H1 (cell line): Measurements from ENCODE around the gene WDR33. TPM values are rescaled to one million over a fixed set of nuclear protein-coding genes. Genes with fewer than 3 reads are reported as not detected.

Experiments used
- CTCF ChIA-PET: fragments of 300-600 bp; sonication (Branson Sonifier 250); formaldehyde crosslinking; loops from one replicate; lab custom pipeline; 2021; ENCODE audit not compliant: partially characterized antibody; lab: Charles Lee
- POLR2A ChIA-PET: fragments of 300-600 bp; sonication (Branson Sonifier 250); formaldehyde crosslinking; loops from one replicate; lab custom pipeline; 2021; ENCODE audit warnings: inconsistent platforms; ENCODE audit not compliant: partially characterized antibody; lab: Charles Lee
- DNase-seq, 2 experiments: peaks; one replicate each; pipeline versions ENCODE4 v3.0.0 to v3.0.0-alpha.2; 2010 to 2022; ENCODE audit warnings: low spot score in 2 of 2, low read depth in 1 of 2, mixed read lengths in 1 of 2
- FAIRE-seq: peaks from 2 replicates; lab custom pipeline; 2011; peaks lifted over from hg19 to GRCh38; lab: Jason Lieb, UNC
- H2AFZ ChIP-seq: 2 replicates; pipeline ENCODE4 v1.8.1; 2012; ENCODE audit warnings: low read length, inconsistent platforms
- H2AK5ac ChIP-seq: 2 replicates; pipeline ENCODE4 v1.6.1; 2013; ENCODE audit warnings: low read depth, low read length
- H2BK120ac ChIP-seq: replicated peaks from 2 replicates; pipeline ENCODE3; 2013; ENCODE audit warnings: low read depth, low read length, inconsistent platforms
- H2BK12ac ChIP-seq: 2 replicates; pipeline ENCODE4 v1.6.1; 2013; ENCODE audit warnings: low read depth, low read length
- H2BK15ac ChIP-seq: 2 replicates; pipeline ENCODE4 v1.6.1; 2013; ENCODE audit warnings: low read length
- H2BK20ac ChIP-seq: 2 replicates; pipeline ENCODE4 v1.6.1; 2013; ENCODE audit warnings: low read length
- H2BK5ac ChIP-seq: 2 replicates; pipeline ENCODE4 v1.6.1; 2013; ENCODE audit warnings: low read depth, low read length
- H3K14ac ChIP-seq: 2 replicates; pipeline ENCODE4 v1.6.1; 2013; ENCODE audit warnings: inconsistent platforms; ENCODE audit not compliant: insufficient read length
- H3K18ac ChIP-seq: 2 replicates; pipeline ENCODE4 v1.6.1; 2013; ENCODE audit warnings: low read length; ENCODE audit errors: extremely low read depth
- H3K23ac ChIP-seq: 2 replicates; pipeline ENCODE4 v1.6.1; 2013; ENCODE audit warnings: inconsistent platforms; ENCODE audit not compliant: insufficient read length
- H3K23me2 ChIP-seq: 2 replicates; pipeline ENCODE4 v1.6.1; 2013; ENCODE audit warnings: low read depth, low read length
- H3K27ac ChIP-seq: 2 replicates; pipeline ENCODE4 v1.6.1; 2011; ENCODE audit warnings: low read depth, low read length, inconsistent platforms
- H3K27me3 ChIP-seq, 4 experiments: replicated peaks in 1 of 4; 1 replicate in 1 of 4; 2 replicates in 3 of 4; pipeline versions ENCODE4 v1.6.1 to v1.8.1; 2011 to 2013; ENCODE audit warnings: low read length in 3 of 4, mild to moderate bottlenecking in 3 of 4, inconsistent platforms in 2 of 4, mixed read lengths in 2 of 4, moderate library complexity in 1 of 4; ENCODE audit not compliant: control insufficient read depth in 3 of 4, insufficient read depth in 3 of 4; ENCODE audit errors: extremely low read depth in 1 of 4
- H3K36me3 ChIP-seq, 4 experiments: 2 replicates each; pipeline versions ENCODE4 v1.6.1 to v1.8.1; 2011 to 2013; ENCODE audit warnings: mild to moderate bottlenecking in 4 of 4, low read length in 3 of 4, moderate library complexity in 2 of 4, control low read depth in 1 of 4, inconsistent platforms in 1 of 4; ENCODE audit not compliant: insufficient read depth in 4 of 4, control insufficient read depth in 2 of 4
- H3K4ac ChIP-seq: replicated peaks from 2 replicates; pipeline ENCODE3; 2013; ENCODE audit warnings: low read length, low read depth, mixed read lengths, inconsistent platforms; ENCODE audit not compliant: insufficient read length
- H3K4me1 ChIP-seq, 4 experiments: replicated peaks in 1 of 4; 1 replicate in 1 of 4; 2 replicates in 3 of 4; pipeline versions ENCODE4 v1.6.1 to v1.8.1; 2011 to 2013; ENCODE audit warnings: low read length in 3 of 4, inconsistent platforms in 2 of 4, mixed read lengths in 1 of 4; ENCODE audit not compliant: insufficient read depth in 4 of 4, control insufficient read depth in 3 of 4
- H3K4me2 ChIP-seq, 2 experiments: 2 replicates each; pipeline versions ENCODE4 v1.6.1 to v1.8.1; 2011 to 2013; ENCODE audit warnings: low read depth in 2 of 2, low read length in 2 of 2, control low read depth in 1 of 2, inconsistent platforms in 1 of 2, mild to moderate bottlenecking in 1 of 2; ENCODE audit not compliant: insufficient read depth in 1 of 2
- H3K4me3 ChIP-seq, 4 experiments: fragments of 200-600, 300-600 bp in 1 of 4; sonication (generic), shearing (Covaris generic), sonication (Bioruptor Twin) in 1 of 4; 2 replicates each; pipeline versions ENCODE4 v1.5.1 to v1.8.1; 2011 to 2016; ENCODE audit warnings: low read length in 4 of 4, low read depth in 3 of 4, control low read depth in 2 of 4, inconsistent platforms in 2 of 4, mild to moderate bottlenecking in 2 of 4, mixed read lengths in 1 of 4, moderate library complexity in 1 of 4; ENCODE audit not compliant: insufficient read depth in 2 of 4; ENCODE audit errors: extremely low read depth in 1 of 4
- H3K56ac ChIP-seq: replicated peaks from 2 replicates; pipeline ENCODE3; 2013; ENCODE audit warnings: low read depth, mild to moderate bottlenecking, mixed read lengths, low read length, inconsistent platforms; ENCODE audit not compliant: insufficient read length
- H3K79me1 ChIP-seq: 2 replicates; pipeline ENCODE4 v1.6.1; 2013; ENCODE audit warnings: low read depth, low read length, control low read depth
- H3K79me2 ChIP-seq, 2 experiments: 2 replicates each; pipeline versions ENCODE4 v1.6.1 to v1.8.1; 2012 to 2013; ENCODE audit warnings: low read length in 2 of 2, mild to moderate bottlenecking in 2 of 2, inconsistent platforms in 1 of 2; ENCODE audit not compliant: insufficient read depth in 2 of 2, control insufficient read depth in 1 of 2
- H3K9ac ChIP-seq, 4 experiments: replicated peaks in 1 of 4; 1 replicate in 1 of 4; 2 replicates in 3 of 4; pipeline versions ENCODE4 v1.6.1 to v1.8.1; 2011 to 2013; ENCODE audit warnings: low read depth in 3 of 4, low read length in 3 of 4, control low read depth in 2 of 4, mild to moderate bottlenecking in 2 of 4, moderate library complexity in 2 of 4, inconsistent platforms in 1 of 4; ENCODE audit errors: extremely low read depth in 1 of 4
- H3K9me3 ChIP-seq, 2 experiments: 2 replicates each; pipeline versions ENCODE4 v1.6.1 to v1.8.1; 2012 to 2013; ENCODE audit warnings: mild to moderate bottlenecking in 2 of 2, moderate library complexity in 2 of 2, control low read depth in 1 of 2, inconsistent platforms in 1 of 2, low read depth in 1 of 2, low read length in 1 of 2, mixed read lengths in 1 of 2; ENCODE audit not compliant: insufficient read depth in 2 of 2
- H4K20me1 ChIP-seq, 2 experiments: replicated peaks in 1 of 2; 2 replicates each; pipeline versions ENCODE3 to v1.8.1; 2011 to 2013; ENCODE audit warnings: inconsistent platforms in 2 of 2, low read length in 2 of 2, mild to moderate bottlenecking in 1 of 2; ENCODE audit not compliant: insufficient read depth in 2 of 2, control insufficient read depth in 1 of 2
- H4K5ac ChIP-seq: 2 replicates; pipeline ENCODE4 v1.6.1; 2013; ENCODE audit warnings: low read length, low read depth, mixed read lengths, inconsistent platforms; ENCODE audit not compliant: insufficient read length
- H4K8ac ChIP-seq: 2 replicates; pipeline ENCODE4 v1.8.0; 2013; ENCODE audit warnings: mild to moderate bottlenecking, moderate library complexity, low read length, inconsistent platforms; ENCODE audit not compliant: insufficient read depth; ENCODE audit errors: extremely low read depth
- H4K91ac ChIP-seq: replicated peaks from 2 replicates; pipeline ENCODE3; 2013; ENCODE audit warnings: low read length, mixed read lengths, inconsistent platforms; ENCODE audit not compliant: insufficient read length
- CBX8 ChIP-seq: fragments of 300-800, 300-1000 bp; sonication (generic); IDR thresholded peaks from 2 replicates; pipeline ENCODE4 v1.7.1; 2016; ENCODE audit warnings: low read depth, low read length, borderline replicate concordance
- CHD1 ChIP-seq: IDR thresholded peaks from 2 replicates; pipeline ENCODE4 v1.6.1; 2012; ENCODE audit warnings: low read depth, low read length, improper control_type of control experiment
- EZH2 ChIP-seq: fragments of 200-600 bp; sonication (generic); IDR thresholded peaks from 2 replicates; pipeline ENCODE4 v1.7.1; 2012; ENCODE audit warnings: low read depth, mild to moderate bottlenecking, moderate library complexity, low read length, inconsistent platforms; ENCODE audit not compliant: severe bottlenecking
- RAD21 ChIP-seq, 2 experiments: IDR thresholded peaks in 1 of 2; conservative IDR thresholded peaks in 1 of 2; 2 replicates each; pipeline ENCODE4 v1.6.1; 2011; ENCODE audit warnings: low read depth in 2 of 2, low read length in 2 of 2, improper control_type of control experiment in 1 of 2, inconsistent platforms in 1 of 2, mild to moderate bottlenecking in 1 of 2, moderate library complexity in 1 of 2
- RFX5 ChIP-seq: IDR thresholded peaks from 2 replicates; pipeline ENCODE4 v1.6.1; 2011; ENCODE audit warnings: low read depth, low read length, improper control_type of control experiment, borderline replicate concordance
- TEAD4 ChIP-seq: IDR thresholded peaks from 2 replicates; pipeline ENCODE4 v1.6.1; 2012; ENCODE audit warnings: low read depth, low read length, inconsistent platforms, mixed read lengths
- YY1 ChIP-seq: IDR thresholded peaks from 2 replicates; pipeline ENCODE4 v1.6.1; 2011; ENCODE audit warnings: low read depth, mild to moderate bottlenecking, low read length
- WGBS, 2 experiments: shearing (Covaris generic) in 1 of 2; methylation state at CpG; one replicate each; pipeline versions ENCODE4 v1.1.6 to v1.1.7; 2013 to 2015; ENCODE audit warnings: low lambda C conversion rate in 2 of 2, mixed read lengths in 2 of 2, inconsistent platforms in 1 of 2, low coverage in 1 of 2, missing lambda C conversion rate in 1 of 2; ENCODE audit not compliant: insufficient replicate concordance in 2 of 2, insufficient coverage in 1 of 2, insufficient read length in 1 of 2; ENCODE audit errors: extremely low coverage in 1 of 2, missing lambda C conversion rate in 1 of 2; 5-methylcytosine and 5-hydroxymethylcytosine counted together
- polyA plus RNA-seq, 7 experiments: library from polyadenylated mRNA; depleted of rRNA in 3 of 7; stranded (reverse) in 5 of 7; unstranded in 2 of 7; fragments of >200 nt in 5 of 7; fragments of 200-250 nt in 2 of 7; gene quantifications; 1 replicate in 5 of 7; 2 replicates in 1 of 7; 4 replicates in 1 of 7; pipeline versions ENCODE4 v1.2.1 to v1.2.3, GENCODE V29; 2011 to 2013; ENCODE audit warnings: missing spikeins in 2 of 7, mixed read lengths in 2 of 7
- total RNA-seq: library from RNA; stranded (reverse); fragmentation: NEBNext Ultra II Directional; extraction: Animal tissue kit (Norgen Biotek cat#: 25700); gene quantifications from 2 replicates; pipeline ENCODE4 v1.2.1, GENCODE V29; 2021

Gene WDR33
- total and polyA plus RNA-seq, 2 of the 8 experiments (the other 6 are each of a cell fraction or from before 2014, with no cell fraction given): 18.1 to 82.7 TPM

- Histone ChIP-seq H4K20me1 (no peaks in the 10 kb centered on the region), H3K79me2 (no peaks in the 10 kb centered on the region), H3K4me3 (no peak overlapping the region), H2BK20ac (no peak overlapping the region), H4K5ac (no peak overlapping the region), H3K14ac (no peak overlapping the region), H2AK5ac (no peak overlapping the region), H3K9ac (no peak overlapping the region), H3K23ac (no peak overlapping the region), H2BK15ac (no peak overlapping the region), H4K91ac (no peak overlapping the region), H2AFZ (no peak overlapping the region), H3K23me2 (peaks cover 2% of the 10 kb centered on the region; the same call in 1 of the 2 replicates), H4K8ac (no peak overlapping the region), H3K18ac (no peak overlapping the region), H3K4me2 (no peak overlapping the region; a peak in 1 of 4 replicates), H2BK12ac (peak overlapping the region; percentile 27; the same call in 1 of the 2 replicates), H3K4me1 (peaks cover 0 to 4% (median 0%) of the 10 kb centered on the region in 4 experiments; a peak in 3 of 7 replicates), H2BK120ac (no peak overlapping the region), H3K27me3 (peaks cover 10 to 55% (median 33%) of the 10 kb centered on the region in 4 experiments), H3K36me3 (no peaks in the 10 kb centered on the region), H3K79me1 (peaks cover 2% of the 10 kb centered on the region; the same call in 1 of the 2 replicates), H2BK5ac (no peak overlapping the region), H3K56ac (no peak overlapping the region), H3K4ac (no peak overlapping the region), H3K9me3 (no peaks in the 10 kb centered on the region), H3K27ac (no peak overlapping the region)
- FAIRE-seq: no peak
- POLR2A ChIA-PET: interaction anchor here (1.2 to 4.9 kb wide), 2 partner anchors 9 to 28 kb away, joined by 3 to 21 read pairs; partner anchors contain the start of gene SFT2D3
- CTCF ChIA-PET: interaction anchor here (0.8 to 4.1 kb wide), 9 partner anchors 10 to 82 kb away, joined by 3 to 34 read pairs (median 4); no protein-coding TSS in a partner anchor
- TF ChIP-seq RFX5: no peak
- TF ChIP-seq EZH2: no peak
- no peak for TF ChIP-seq RAD21 (IDR thresholded peaks at IDR 0.05 in 1 of 2, conservative IDR thresholded peaks at IDR 0.05 in 1 of 2; ENCODE audit: low read depth in 2 of 2, low read length in 2 of 2)
- TF ChIP-seq CHD1: no peak
- no peak for TF ChIP-seq CBX8
- no peak for TF ChIP-seq TEAD4
- TF ChIP-seq YY1: no peak
- DNase-seq: peak in 1 of 2 experiments; percentile 46
- 90% methylated on average over 17 of the region's 17 CpGs; no CpG with 5 or more reads in 1 of the 2 experiments for WGBS, 2 experiments
These were observed 137.5 kb downstream of the WDR33 start for GRCh38 chr2:127673291-127674069.
